ENCODE data around the gene TIAM1.

GRCh38 chr21:31374395-31374794 is 30.3 kb upstream of the TIAM1 start:
- TF ChIP-seq EZH2phosphoT487 (conservative IDR thresholded peaks at IDR 0.05; ENCODE audit: low read length) = no peak
- TF ChIP-seq, protein P1, sequence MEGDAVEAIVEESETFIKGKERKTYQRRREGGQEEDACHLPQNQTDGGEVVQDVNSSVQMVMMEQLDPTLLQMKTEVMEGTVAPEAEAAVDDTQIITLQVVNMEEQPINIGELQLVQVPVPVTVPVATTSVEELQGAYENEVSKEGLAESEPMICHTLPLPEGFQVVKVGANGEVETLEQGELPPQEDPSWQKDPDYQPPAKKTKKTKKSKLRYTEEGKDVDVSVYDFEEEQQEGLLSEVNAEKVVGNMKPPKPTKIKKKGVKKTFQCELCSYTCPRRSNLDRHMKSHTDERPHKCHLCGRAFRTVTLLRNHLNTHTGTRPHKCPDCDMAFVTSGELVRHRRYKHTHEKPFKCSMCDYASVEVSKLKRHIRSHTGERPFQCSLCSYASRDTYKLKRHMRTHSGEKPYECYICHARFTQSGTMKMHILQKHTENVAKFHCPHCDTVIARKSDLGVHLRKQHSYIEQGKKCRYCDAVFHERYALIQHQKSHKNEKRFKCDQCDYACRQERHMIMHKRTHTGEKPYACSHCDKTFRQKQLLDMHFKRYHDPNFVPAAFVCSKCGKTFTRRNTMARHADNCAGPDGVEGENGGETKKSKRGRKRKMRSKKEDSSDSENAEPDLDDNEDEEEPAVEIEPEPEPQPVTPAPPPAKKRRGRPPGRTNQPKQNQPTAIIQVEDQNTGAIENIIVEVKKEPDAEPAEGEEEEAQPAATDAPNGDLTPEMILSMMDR (IDR thresholded peaks at IDR 0.05; ENCODE audit: insufficient read depth, low read length, poor library complexity, severe bottlenecking) = no peak

All from SU-DHL-6 (cell line).